HepG2 (cell line): ENCODE data around the gene ACOT2. TPM values are rescaled to one million over a fixed set of nuclear protein-coding genes. Genes with fewer than 3 reads are reported as not detected.
A peak's percentile ranks its signal among the peaks of the same experiment; 100 is the strongest.

Source experiments
- BATF2 ChIP-seq: sonication (generic); formaldehyde crosslinking; IDR thresholded peaks from 2 replicates; pipeline ENCODE4 v1.8.0; 2022; ENCODE audit warnings: mild to moderate bottlenecking, missing genetic modification reagents, moderate library complexity
- MYC ChIP-seq: sonication (generic); formaldehyde crosslinking; IDR thresholded peaks from 2 replicates; pipeline ENCODE4 v1.9.0; 2021; ENCODE audit warnings: missing genetic modification reagents, borderline replicate concordance
- PHB2 ChIP-seq: fragments of 450-650 bp; IDR thresholded peaks from 2 replicates; pipeline ENCODE4 v1.6.1; 2018; ENCODE audit not compliant: partially characterized antibody
- PHF8 ChIP-seq: sonication (generic); formaldehyde crosslinking; IDR thresholded peaks from 2 replicates; pipeline ENCODE4 v1.5.0; 2020; ENCODE audit warnings: missing genetic modification reagents
- PRMT3 ChIP-seq: sonication (generic); formaldehyde crosslinking; IDR thresholded peaks from 2 replicates; pipeline ENCODE4 v1.8.1; 2022; ENCODE audit warnings: low read depth, mild to moderate bottlenecking, moderate library complexity, missing genetic modification reagents, borderline replicate concordance
- RELA ChIP-seq: sonication (generic); formaldehyde crosslinking; IDR thresholded peaks from 2 replicates; pipeline ENCODE4 v1.4.0; 2020; ENCODE audit warnings: missing genetic modification reagents
- REPIN1 ChIP-seq: sonication (generic); formaldehyde crosslinking; IDR thresholded peaks from 2 replicates; pipeline ENCODE4 v1.8.0; 2022; ENCODE audit warnings: missing genetic modification reagents, low read depth, mild to moderate bottlenecking, borderline replicate concordance
- RORA ChIP-seq: sonication (generic); formaldehyde crosslinking; IDR thresholded peaks from 2 replicates; pipeline ENCODE4 v1.5.0; 2020; ENCODE audit warnings: mild to moderate bottlenecking, missing genetic modification reagents, moderate library complexity
- THAP7 ChIP-seq: sonication (generic); formaldehyde crosslinking; IDR thresholded peaks from 2 replicates; pipeline ENCODE4 v1.8.1; 2023; ENCODE audit warnings: mild to moderate bottlenecking, missing genetic modification reagents
- THRA ChIP-seq: sonication (generic); formaldehyde crosslinking; IDR thresholded peaks from 2 replicates; pipeline ENCODE4 v1.4.0; 2020; ENCODE audit warnings: missing genetic modification reagents, borderline replicate concordance
- XRCC5 ChIP-seq: fragments of 200-400 bp; formaldehyde crosslinking; optimal IDR thresholded peaks from 2 replicates; pipeline ENCODE3; 2017; ENCODE audit warnings: mild to moderate bottlenecking, low read length
- ZBTB4 ChIP-seq: sonication (generic); formaldehyde crosslinking; IDR thresholded peaks from 2 replicates; pipeline ENCODE4 v1.4.0; 2020; ENCODE audit warnings: missing genetic modification reagents, mild to moderate bottlenecking, borderline replicate concordance
- ZNF292 ChIP-seq: sonication (generic); formaldehyde crosslinking; IDR thresholded peaks from 2 replicates; pipeline ENCODE4 v1.8.1; 2022; ENCODE audit warnings: mild to moderate bottlenecking, low read depth, missing genetic modification reagents, borderline replicate concordance
- ZNF296 ChIP-seq: sonication (generic); formaldehyde crosslinking; conservative IDR thresholded peaks from 2 replicates; pipeline ENCODE4 v1.5.0; 2020; ENCODE audit warnings: mild to moderate bottlenecking, missing genetic modification reagents
- ZNF333 ChIP-seq: sonication (generic); formaldehyde crosslinking; IDR thresholded peaks from 2 replicates; pipeline ENCODE4 v1.4.0; 2020; ENCODE audit warnings: mild to moderate bottlenecking, missing genetic modification reagents, borderline replicate concordance
- ZNF33B ChIP-seq: sonication (generic); formaldehyde crosslinking; IDR thresholded peaks from 2 replicates; pipeline ENCODE4 v1.5.1; 2020; ENCODE audit warnings: mild to moderate bottlenecking, missing genetic modification reagents
- ZNF503 ChIP-seq: sonication (generic); formaldehyde crosslinking; IDR thresholded peaks from 2 replicates; pipeline ENCODE4 v1.4.0; 2020; ENCODE audit warnings: missing genetic modification reagents
- ZNF564 ChIP-seq: sonication (generic); formaldehyde crosslinking; IDR thresholded peaks from 2 replicates; pipeline ENCODE4 v1.8.1; 2023; ENCODE audit warnings: mild to moderate bottlenecking, missing genetic modification reagents
- ZNF567 ChIP-seq: sonication (generic); formaldehyde crosslinking; IDR thresholded peaks from 2 replicates; pipeline ENCODE4 v1.8.1; 2023; ENCODE audit warnings: mild to moderate bottlenecking, missing genetic modification reagents, borderline replicate concordance
- polyA plus RNA-seq, 8 experiments: library from polyadenylated mRNA; depleted of rRNA in 3 of 8; stranded (reverse) in 7 of 8; unstranded in 1 of 8; fragments of >200 nt; fragmentation: Illumina TruSeq in 4 of 8; extraction: Trizol in 4 of 8; gene quantifications; 2 replicates each; pipeline versions ENCODE4 v1.2.1 to v1.2.3, GENCODE V29; 2011 to 2016; ENCODE audit warnings: low read depth in 4 of 8, missing spikeins in 1 of 8, mixed read lengths in 1 of 8; ENCODE audit not compliant: insufficient read depth in 1 of 8
- total RNA-seq, 5 experiments: library from RNA; depleted of rRNA; stranded (reverse); fragments of >200 nt; fragmentation: Illumina TruSeq; extraction: Trizol; gene quantifications; 2 replicates each; pipeline ENCODE4 v1.2.3, GENCODE V29; 2016; ENCODE audit warnings: low read depth in 1 of 5

ACOT2 gene
- total and polyA plus RNA-seq, 2 of the 13 experiments (the other 11 are each of a cell fraction or from before 2014, with no cell fraction given), result 60.0 to 110 TPM

GRCh38 chr14:73612339-73613045 lies 43.5 kb downstream of the ACOT2 start, which contains the start of gene ACOT6 (continued):
- TF ChIP-seq ZNF292 (CRISPR knock-in tag) (peak; percentile 63; the same call in 1 of the 2 replicates), MYC (CRISPR knock-in tag) (peak; percentile 52; the same call in 1 of the 2 replicates), ZNF296 (0 out of 2 replicates have a peak, but pooled peaks have one; percentile 28), XRCC5 (no peak), PHB2 (no peak), PRMT3 (CRISPR knock-in tag) (no peak), THRA (no peak), PHF8 (peak; percentile 76), ZNF33B (CRISPR knock-in tag) (no peak; the same call in 1 of the 2 replicates), RELA (CRISPR knock-in tag) (no peak), THAP7 (CRISPR knock-in tag) (no peak), ZNF503 (CRISPR knock-in tag) (no peak), ZNF333 (CRISPR knock-in tag) (no peak), ZNF567 (CRISPR knock-in tag) (no peak), RORA (CRISPR knock-in tag) (peak; percentile 34; the same call in 1 of the 2 replicates), ZNF564 (CRISPR knock-in tag) (no peak), REPIN1 (CRISPR knock-in tag) (peak; percentile 78), BATF2 (CRISPR knock-in tag) (no peak), ZBTB4 (CRISPR knock-in tag) (no peak)
